Calu3 (cell line): ENCODE results near the gene PPP1R15A. TPM values are rescaled to one million over a fixed set of nuclear protein-coding genes. Genes with fewer than 3 reads are reported as not detected.

Experiments used
- BruUV-seq: library from RNA; stranded (reverse); fragments of 400-500 nt; replicated peaks from 2 replicates; lab custom pipeline; 2021; lab: Mats Ljungman, UMichigan
- CTCF ChIA-PET: fragments of 300-600 bp; sonication (Branson Sonifier 250); formaldehyde crosslinking; loops from one replicate; lab custom pipeline; 2022; ENCODE audit warnings: antibody characterized with exemption; lab: Charles Lee
- DNase-seq: peaks from one replicate; pipeline ENCODE4 v3.0.0; 2022
- H3K27ac Mint-ChIP-seq: one replicate; pipeline ENCODE4 v1.8.0; 2022; ENCODE audit warnings: mixed read lengths; ENCODE audit not compliant: unreplicated experiment
- H3K27me3 Mint-ChIP-seq: one replicate; pipeline ENCODE4 v1.8.0; 2022; ENCODE audit warnings: mixed read lengths; ENCODE audit not compliant: unreplicated experiment
- H3K36me3 Mint-ChIP-seq: one replicate; pipeline ENCODE4 v1.8.0; 2022; ENCODE audit warnings: mild to moderate bottlenecking, moderate library complexity, mixed read lengths; ENCODE audit not compliant: insufficient read depth, unreplicated experiment
- H3K4me1 Mint-ChIP-seq: one replicate; pipeline ENCODE4 v1.8.0; 2022; ENCODE audit warnings: mild to moderate bottlenecking, low read depth, mixed read lengths; ENCODE audit not compliant: unreplicated experiment
- H3K4me3 Mint-ChIP-seq: one replicate; pipeline ENCODE4 v1.8.0; 2022; ENCODE audit warnings: mild to moderate bottlenecking, low read depth, moderate library complexity, mixed read lengths; ENCODE audit not compliant: unreplicated experiment
- H3K9me3 Mint-ChIP-seq: one replicate; pipeline ENCODE4 v1.8.0; 2022; ENCODE audit warnings: low read depth, mixed read lengths; ENCODE audit not compliant: unreplicated experiment
- intact Hi-C: fragments of 100-400 bp; cut with micrococcal nuclease; formaldehyde crosslinking; loops from one replicate; pipeline ENCODE4 v1.10.0; 2022; ENCODE audit not compliant: unreplicated experiment
- total RNA-seq: library from RNA; stranded (reverse); gene quantifications from 2 replicates; pipeline ENCODE4 v1.2.3, GENCODE V29; 2022
- TF ChIP-seq, protein P1 (sequence below): fragments of 200-600 bp; IDR thresholded peaks from one replicate; pipeline ENCODE4 v1.8.0; 2022; ENCODE audit warnings: antibody characterized with exemption; ENCODE audit not compliant: unreplicated experiment

PPP1R15A gene
- total RNA-seq, 1 experiment from 2014 or later = 118 TPM

DNA sequence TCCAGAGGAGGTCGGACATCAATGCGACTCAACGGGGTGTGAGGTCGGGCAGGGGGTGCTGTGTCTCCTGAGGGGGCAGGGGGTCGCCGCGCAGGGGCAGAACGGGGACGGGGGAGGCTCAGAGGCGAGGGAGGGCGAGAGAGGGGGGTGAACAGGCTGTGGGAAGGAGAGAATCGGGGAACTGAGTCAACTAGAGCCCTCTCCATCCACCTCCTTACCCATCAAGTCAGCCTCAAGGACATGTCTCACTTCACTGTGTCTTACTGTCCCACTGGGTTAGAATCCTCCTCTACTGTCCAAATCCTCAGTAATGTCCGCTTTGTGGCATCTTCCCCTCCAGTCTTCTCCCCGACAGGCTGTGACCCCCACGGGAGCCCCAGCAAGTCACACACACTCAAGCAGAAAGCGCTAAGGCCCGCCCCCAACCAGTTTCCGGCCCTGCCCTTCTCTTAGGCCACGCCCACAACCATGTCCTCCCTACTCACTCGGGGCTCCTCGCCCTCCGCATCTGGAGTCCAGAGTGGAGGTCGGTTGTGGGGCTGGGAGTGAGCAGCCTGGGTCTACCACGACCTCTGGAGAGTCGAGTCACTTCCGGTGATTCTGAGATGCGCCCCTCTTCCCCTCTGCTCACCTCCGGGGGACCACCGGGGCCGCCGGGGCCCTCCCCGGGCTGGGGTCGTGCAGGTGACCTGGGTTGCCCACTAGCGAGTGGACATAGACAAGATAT, 13.1 kb upstream of the PPP1R15A start:
- Mint-ChIP-seq H3K36me3 (peaks cover 32% of the 10 kb centered on the region), H3K4me3 (no peak overlapping the region), H3K27ac (no peak overlapping the region), H3K9me3 (no peaks in the 10 kb centered on the region), H3K4me1 (peaks cover 7% of the 10 kb centered on the region), H3K27me3 (no peaks in the 10 kb centered on the region)
- no TSS peak for BruUV-seq
- intact Hi-C loops = no loop called here
- TF ChIP-seq, protein P1, sequence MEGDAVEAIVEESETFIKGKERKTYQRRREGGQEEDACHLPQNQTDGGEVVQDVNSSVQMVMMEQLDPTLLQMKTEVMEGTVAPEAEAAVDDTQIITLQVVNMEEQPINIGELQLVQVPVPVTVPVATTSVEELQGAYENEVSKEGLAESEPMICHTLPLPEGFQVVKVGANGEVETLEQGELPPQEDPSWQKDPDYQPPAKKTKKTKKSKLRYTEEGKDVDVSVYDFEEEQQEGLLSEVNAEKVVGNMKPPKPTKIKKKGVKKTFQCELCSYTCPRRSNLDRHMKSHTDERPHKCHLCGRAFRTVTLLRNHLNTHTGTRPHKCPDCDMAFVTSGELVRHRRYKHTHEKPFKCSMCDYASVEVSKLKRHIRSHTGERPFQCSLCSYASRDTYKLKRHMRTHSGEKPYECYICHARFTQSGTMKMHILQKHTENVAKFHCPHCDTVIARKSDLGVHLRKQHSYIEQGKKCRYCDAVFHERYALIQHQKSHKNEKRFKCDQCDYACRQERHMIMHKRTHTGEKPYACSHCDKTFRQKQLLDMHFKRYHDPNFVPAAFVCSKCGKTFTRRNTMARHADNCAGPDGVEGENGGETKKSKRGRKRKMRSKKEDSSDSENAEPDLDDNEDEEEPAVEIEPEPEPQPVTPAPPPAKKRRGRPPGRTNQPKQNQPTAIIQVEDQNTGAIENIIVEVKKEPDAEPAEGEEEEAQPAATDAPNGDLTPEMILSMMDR = no peak
- DNase-seq = no peak
- CTCF ChIA-PET = no interaction called here

DNA sequence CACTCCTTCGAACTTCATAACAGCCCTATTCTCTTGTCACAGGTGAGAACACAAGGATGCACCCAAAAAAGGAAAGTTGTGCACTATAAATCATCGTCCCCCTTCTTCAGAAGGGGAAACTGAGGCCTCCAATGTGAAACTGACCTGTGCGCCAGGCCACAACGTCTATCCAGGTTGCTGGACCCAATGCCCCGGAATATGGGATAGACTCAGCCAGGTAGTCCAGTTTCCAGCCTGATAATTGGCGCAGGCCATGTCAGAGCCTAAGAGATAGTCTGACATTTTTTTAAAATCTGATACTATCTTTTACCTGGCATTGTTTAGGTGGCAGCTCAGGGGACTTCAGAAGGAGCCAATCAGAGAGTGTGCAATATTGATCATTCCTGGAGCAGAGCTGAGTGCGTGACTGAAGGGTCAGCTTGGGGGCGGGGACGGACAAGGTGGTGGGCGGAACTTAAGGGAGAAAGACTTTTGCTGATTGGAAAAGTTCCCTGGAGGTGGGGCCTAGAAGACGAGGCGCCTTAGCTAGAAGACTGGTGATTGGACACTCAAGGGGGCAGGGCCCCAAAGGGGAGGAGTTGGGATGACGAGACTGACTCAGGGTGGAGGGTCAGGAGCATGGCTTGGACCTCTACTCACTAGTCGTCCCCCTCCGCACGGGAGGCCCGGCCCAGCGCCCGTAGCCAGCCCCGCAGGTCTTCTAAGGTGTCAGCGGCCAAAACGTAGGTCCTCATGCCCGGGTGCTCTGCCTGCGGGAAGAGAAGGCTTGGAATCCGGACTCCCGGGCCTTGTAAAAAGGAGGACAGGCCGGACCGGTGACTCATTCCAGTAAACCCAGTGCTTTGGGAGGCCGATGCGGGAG, 12.3 kb upstream of the PPP1R15A start:
- Mint-ChIP-seq H3K4me3 (no peak overlapping the region), H3K36me3 (peaks cover 34% of the 10 kb centered on the region), H3K27ac (no peak overlapping the region), H3K4me1 (peaks cover 3% of the 10 kb centered on the region), H3K9me3 (no peaks in the 10 kb centered on the region), H3K27me3 (no peaks in the 10 kb centered on the region)
- CTCF ChIA-PET = no interaction called here
- DNase-seq = no peak
- intact Hi-C loops = no loop called here
- TF ChIP-seq, protein P1 = no peak
- BruUV-seq = no TSS peak

DNA sequence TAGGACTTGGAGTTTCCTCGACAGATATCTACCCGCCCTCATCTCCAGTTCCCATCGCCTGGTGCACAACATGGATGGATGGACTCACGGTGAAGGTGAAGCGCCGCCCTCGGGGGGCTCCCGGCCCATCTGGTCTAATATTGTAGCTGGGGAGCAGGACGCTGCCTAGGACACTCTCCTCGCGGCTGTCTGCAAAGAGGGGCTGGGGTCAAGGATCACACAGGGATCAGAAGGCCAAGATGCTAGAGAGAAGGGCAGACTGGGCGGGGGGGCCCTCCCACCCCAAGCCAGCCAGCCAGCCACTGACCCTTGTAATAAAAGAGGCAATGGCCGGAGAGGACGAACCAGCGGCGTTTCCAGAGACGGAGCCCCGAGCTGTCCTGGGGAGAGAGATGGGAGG, 10.9 kb upstream of the PPP1R15A start:
- H3K9me3 Mint-ChIP-seq = no peaks in the 10 kb centered on the region

DNA sequence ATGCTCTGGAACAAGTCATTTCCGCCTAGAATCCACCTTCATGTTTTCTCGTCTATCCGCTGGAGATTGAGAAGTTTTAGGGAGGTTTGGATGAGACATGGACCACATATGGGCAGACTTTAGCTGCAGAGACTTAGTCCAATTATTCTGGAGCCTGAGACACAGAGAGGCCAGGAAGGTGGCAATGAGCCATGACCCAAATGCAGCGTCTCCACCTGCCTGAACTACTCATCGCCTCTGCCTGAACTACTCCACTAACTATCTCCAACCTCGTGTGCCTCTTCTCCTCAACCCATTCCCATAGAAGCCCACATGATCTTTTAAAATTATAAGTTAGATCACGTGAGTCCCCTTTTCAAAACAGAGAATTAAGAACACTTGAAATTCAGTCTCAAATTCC, 9.4 kb upstream of the PPP1R15A start:
- Mint-ChIP-seq H3K9me3 (no peaks in the 10 kb centered on the region), H3K27ac (no peak overlapping the region), H3K27me3 (no peaks in the 10 kb centered on the region), H3K36me3 (peaks cover 33% of the 10 kb centered on the region), H3K4me1 (peaks cover 11% of the 10 kb centered on the region), H3K4me3 (no peak overlapping the region)
- intact Hi-C loops = no loop called here
- TF ChIP-seq, protein P1 = no peak
- no TSS peak for BruUV-seq
- DNase-seq = no peak
- CTCF ChIA-PET = no interaction called here

More for the DNA sequence above, 10.9 kb upstream of the PPP1R15A start:
- H3K4me1 Mint-ChIP-seq = no peaks in the 10 kb centered on the region
- H3K4me3 Mint-ChIP-seq = no peak overlapping the region
- CTCF ChIA-PET = no interaction called here
- H3K36me3 Mint-ChIP-seq = peaks cover 31% of the 10 kb centered on the region
- H3K27me3 Mint-ChIP-seq = no peaks in the 10 kb centered on the region
- no peak overlapping the region for H3K27ac Mint-ChIP-seq
- BruUV-seq = no TSS peak
- no peak for DNase-seq
- TF ChIP-seq, protein P1 = no peak
- intact Hi-C loops = no loop called here
